Activated T-cell treated with anti-CD3 and anti-CD28 coated beads, Interleukin-2, amount 50 U/mL, for 48 hours (primary cell): ENCODE data around the gene PDE4D.
A peak's percentile ranks its signal among the peaks of the same experiment; 100 is the strongest.

Source experiments
- DNase-seq, 2 experiments: peaks; one replicate each; pipeline ENCODE4 v3.0.0-alpha.2; 2020

The PDE4D gene

GRCh38 chr5:59188419-59189225 is 704.9 kb downstream of the PDE4D start:
- peak; percentile 62 to 68 for DNase-seq

GRCh38 chr5:59187857-59188256 is 705.7 kb downstream of the PDE4D start:
- DNase-seq = no peak

- DNase-seq = no peak
Observed at GRCh38 chr5:59186623-59187022, 706.9 kb downstream of the PDE4D start.

- no peak for DNase-seq
Observed at GRCh38 chr5:59185757-59186385, 707.7 kb downstream of the PDE4D start.

- no peak for DNase-seq
Observed at GRCh38 chr5:59184769-59185168, 708.8 kb downstream of the PDE4D start.

- DNase-seq = no peak
Observed at GRCh38 chr5:59182760-59183159, 710.8 kb downstream of the PDE4D start.

- DNase-seq = no peak
Observed at GRCh38 chr5:59180515-59180914, 713.0 kb downstream of the PDE4D start.

- DNase-seq = no peak
Observed at GRCh38 chr5:59179704-59180103, 713.8 kb downstream of the PDE4D start.

- DNase-seq = no peak
Observed at GRCh38 chr5:59178482-59178881, 715.0 kb downstream of the PDE4D start.

GRCh38 chr5:59178071-59178470 is 715.5 kb downstream of the PDE4D start:
- DNase-seq = no peak

- DNase-seq = no peak
Observed at GRCh38 chr5:59177644-59178043, 715.9 kb downstream of the PDE4D start.

- DNase-seq = no peak
Observed at GRCh38 chr5:59174248-59174844, 719.2 kb downstream of the PDE4D start.

GRCh38 chr5:59173578-59173977 is 719.9 kb downstream of the PDE4D start:
- DNase-seq = no peak

GRCh38 chr5:59171131-59171530 is 722.4 kb downstream of the PDE4D start:
- no peak for DNase-seq

GRCh38 chr5:59169768-59170150 is 723.8 kb downstream of the PDE4D start:
- DNase-seq = no peak

- no peak for DNase-seq
Observed at GRCh38 chr5:59169081-59169767, 724.3 kb downstream of the PDE4D start.

- no peak for DNase-seq
Observed at GRCh38 chr5:59168067-59168466, 725.5 kb downstream of the PDE4D start.

- DNase-seq = no peak
Observed at GRCh38 chr5:59164041-59164830, 729.3 kb downstream of the PDE4D start.

- no peak for DNase-seq
Observed at GRCh38 chr5:59161221-59162105, 732.1 kb downstream of the PDE4D start.

- DNase-seq = no peak
Observed at GRCh38 chr5:59158637-59159391, 734.7 kb downstream of the PDE4D start.

- DNase-seq = no peak
Observed at GRCh38 chr5:59158165-59158564, 735.4 kb downstream of the PDE4D start.
